Panc1 (cell line): ENCODE data around the gene CPSF4. TPM values are rescaled to one million over a fixed set of nuclear protein-coding genes. Genes with fewer than 3 reads are reported as not detected.

ENCODE experiments used
- ATAC-seq: fragments of 200-7000 bp; cut with Tn5 transposase; 2 replicates; pipeline ENCODE4 v1.9.1; 2020; ENCODE audit warnings: mild to moderate bottlenecking, moderate library complexity
- BruUV-seq: library from RNA; stranded (reverse); fragments of 400-500 nt; replicated peaks from 2 replicates; lab custom pipeline; 2021; lab: Mats Ljungman, UMichigan
- CTCF ChIA-PET: fragments of 300-600 bp; sonication (Branson Sonifier 250); formaldehyde crosslinking; loops from one replicate; lab custom pipeline; 2022; ENCODE audit warnings: antibody characterized with exemption; lab: Charles Lee
- POLR2A ChIA-PET: fragments of 300-600 bp; sonication (Branson Sonifier 250); formaldehyde crosslinking; loops from one replicate; lab custom pipeline; 2022; ENCODE audit warnings: antibody characterized with exemption; lab: Charles Lee
- DNase-seq: peaks from one replicate; pipeline ENCODE4 v3.0.0-alpha.2; 2010; ENCODE audit warnings: low read depth, low spot score
- H3K27ac ChIP-seq: 2 replicates; pipeline ENCODE4 v1.5.1; 2011; ENCODE audit warnings: mild to moderate bottlenecking, low read length, inconsistent platforms
- H3K27me3 ChIP-seq: fragments of 200-500 bp; sonication (Bioruptor generic); 2 replicates; pipeline ENCODE4 v1.6.0; 2014; ENCODE audit warnings: low read length, inconsistent platforms; ENCODE audit not compliant: control insufficient read depth, insufficient read depth
- H3K36me3 ChIP-seq: fragments of 200-500 bp; sonication (Bioruptor generic); 2 replicates; pipeline ENCODE4 v1.5.1; 2014; ENCODE audit warnings: inconsistent platforms, mild to moderate bottlenecking, low read length, moderate library complexity; ENCODE audit not compliant: control insufficient read depth, insufficient read depth
- H3K4me1 ChIP-seq: 2 replicates; pipeline ENCODE4 v1.5.1; 2011; ENCODE audit warnings: inconsistent platforms, mild to moderate bottlenecking, low read length, moderate library complexity; ENCODE audit not compliant: control insufficient read depth, insufficient read depth
- H3K4me3 ChIP-seq, 2 experiments: 2 replicates each; pipeline ENCODE4 v1.5.1; 2011 to 2012; ENCODE audit warnings: low read depth in 2 of 2, low read length in 2 of 2, mild to moderate bottlenecking in 2 of 2, inconsistent platforms in 1 of 2, moderate library complexity in 1 of 2
- H3K9me3 ChIP-seq: fragments of 200-500 bp; sonication (Bioruptor generic); 2 replicates; pipeline ENCODE4 v1.5.1; 2014; ENCODE audit warnings: low read depth, mild to moderate bottlenecking, inconsistent platforms, low read length, moderate library complexity; ENCODE audit not compliant: control insufficient read depth, insufficient read depth
- POLR2AphosphoS5 ChIP-seq: IDR thresholded peaks from 2 replicates; pipeline ENCODE4 v1.6.1; 2012; ENCODE audit warnings: mild to moderate bottlenecking, low read depth, low read length, moderate library complexity
- SIN3A ChIP-seq: IDR thresholded peaks from 2 replicates; pipeline ENCODE4 v1.6.1; 2012; ENCODE audit warnings: low read depth, mild to moderate bottlenecking, low read length, moderate library complexity, borderline replicate concordance; ENCODE audit not compliant: insufficient read depth
- TCF7L2 ChIP-seq: IDR thresholded peaks from 2 replicates; pipeline ENCODE4 v1.6.1; 2011; ENCODE audit warnings: mild to moderate bottlenecking, low read depth, low read length, inconsistent platforms
- in situ Hi-C: cut with HindIII; loops from 2 replicates; pipeline ENCODE4 v1.10.0; 2016; ENCODE audit warnings: low sequenced_read_pairs, low pct_unique_long_range_greater_than_20kb
- intact Hi-C: fragments of 100-400 bp; cut with micrococcal nuclease; formaldehyde crosslinking; loops from one replicate; pipeline ENCODE4 v1.10.0; 2022; ENCODE audit not compliant: unreplicated experiment
- total RNA-seq: library from RNA; stranded (reverse); gene quantifications from one replicate; pipeline ENCODE4 v1.2.1, GENCODE V29; 2021; ENCODE audit not compliant: unreplicated experiment
- TF ChIP-seq, protein P1 (sequence below), 2 experiments: IDR thresholded peaks; 2 replicates each; pipeline ENCODE4 v1.6.1; 2011 to 2012; ENCODE audit warnings: low read depth in 2 of 2, control low read depth in 1 of 2, low read length in 1 of 2, mild to moderate bottlenecking in 1 of 2, moderate library complexity in 1 of 2; ENCODE audit not compliant: insufficient read depth in 1 of 2
- TF ChIP-seq, protein P2 (sequence below): fragments of 450-650 bp; IDR thresholded peaks from 2 replicates; pipeline ENCODE4 v1.5.1; 2017; ENCODE audit warnings: mild to moderate bottlenecking

The CPSF4 gene
- total RNA-seq, 1 experiment from 2014 or later, result 57.0 TPM

DNA sequence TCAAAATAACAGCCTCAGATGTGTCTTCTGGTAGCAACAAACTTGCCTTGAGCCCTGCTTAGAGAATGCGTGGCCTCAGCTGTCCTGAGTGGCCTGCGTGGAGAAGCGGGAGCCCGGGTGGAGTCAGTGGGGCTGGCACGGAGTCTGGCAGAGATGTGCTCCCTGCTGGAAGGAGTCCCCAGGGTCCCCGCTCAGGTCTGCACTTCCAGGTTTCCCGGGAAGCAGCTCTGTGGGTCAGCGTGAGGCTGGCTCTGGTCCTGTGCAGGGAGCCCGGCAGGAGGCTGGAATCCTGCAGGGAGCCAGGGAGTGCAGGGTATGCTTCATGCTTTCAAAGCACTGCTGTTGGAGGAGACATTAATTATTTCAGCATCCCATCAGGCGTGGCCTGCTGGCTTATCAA, 10.1 kb downstream of the CPSF4 start:
- CTCF ChIA-PET, result no interaction called here
- no peak for TF ChIP-seq TCF7L2
- TF ChIP-seq SIN3A, result no peak
- H3K36me3 ChIP-seq, result peaks cover 19% of the 10 kb centered on the region; the same call in 1 of the 2 replicates
- H3K4me3 ChIP-seq, result no peak overlapping the region
- no peaks in the 10 kb centered on the region for H3K27me3 ChIP-seq
- BruUV-seq, result no TSS peak
- ATAC-seq (no peak), DNase-seq (no peak)
- H3K27ac ChIP-seq, result no peak overlapping the region
- H3K9me3 ChIP-seq, result no peaks in the 10 kb centered on the region
- POLR2A ChIA-PET, result interaction anchor here (0.6 to 0.9 kb wide), 3 partner anchors 17 to 39 kb away, joined by 3 to 4 read pairs (median 3); no protein-coding TSS in a partner anchor
- H3K4me1 ChIP-seq, result no peaks in the 10 kb centered on the region
- in situ Hi-C loops (no loop called here), intact Hi-C loops (no loop called here)

DNA sequence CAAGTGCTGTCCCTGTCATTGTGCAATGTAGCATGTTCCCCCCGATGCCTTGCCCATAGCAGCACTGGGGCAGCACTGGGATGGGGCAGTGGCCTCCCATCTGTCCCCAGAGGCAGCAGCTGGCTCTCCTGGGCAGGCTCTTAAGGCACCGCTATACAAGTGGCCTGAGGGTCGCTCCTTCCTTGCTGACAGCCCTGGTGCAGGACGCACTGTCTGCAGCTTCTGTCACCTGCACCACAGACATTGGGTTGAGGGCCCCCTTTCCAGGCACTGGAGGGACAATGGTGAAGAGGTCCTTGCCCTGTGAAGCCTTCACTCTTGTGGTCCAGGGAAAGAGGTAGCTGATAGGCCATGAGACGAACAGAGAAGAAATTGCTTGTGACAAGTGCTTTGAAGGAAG, 10.6 kb downstream of the CPSF4 start:
- Histone ChIP-seq H3K4me1 (no peaks in the 10 kb centered on the region), H3K4me3 (no peak overlapping the region), H3K36me3 (peaks cover 21% of the 10 kb centered on the region; the same call in 1 of the 2 replicates), H3K27ac (no peak overlapping the region), H3K27me3 (no peaks in the 10 kb centered on the region), H3K9me3 (no peaks in the 10 kb centered on the region)
- CTCF ChIA-PET, result no interaction called here
- in situ Hi-C loops, result no loop called here
- no TSS peak for BruUV-seq
- TF ChIP-seq SIN3A (no peak), TCF7L2 (no peak), POLR2AphosphoS5 (no peak)
- TF ChIP-seq, protein P1, sequence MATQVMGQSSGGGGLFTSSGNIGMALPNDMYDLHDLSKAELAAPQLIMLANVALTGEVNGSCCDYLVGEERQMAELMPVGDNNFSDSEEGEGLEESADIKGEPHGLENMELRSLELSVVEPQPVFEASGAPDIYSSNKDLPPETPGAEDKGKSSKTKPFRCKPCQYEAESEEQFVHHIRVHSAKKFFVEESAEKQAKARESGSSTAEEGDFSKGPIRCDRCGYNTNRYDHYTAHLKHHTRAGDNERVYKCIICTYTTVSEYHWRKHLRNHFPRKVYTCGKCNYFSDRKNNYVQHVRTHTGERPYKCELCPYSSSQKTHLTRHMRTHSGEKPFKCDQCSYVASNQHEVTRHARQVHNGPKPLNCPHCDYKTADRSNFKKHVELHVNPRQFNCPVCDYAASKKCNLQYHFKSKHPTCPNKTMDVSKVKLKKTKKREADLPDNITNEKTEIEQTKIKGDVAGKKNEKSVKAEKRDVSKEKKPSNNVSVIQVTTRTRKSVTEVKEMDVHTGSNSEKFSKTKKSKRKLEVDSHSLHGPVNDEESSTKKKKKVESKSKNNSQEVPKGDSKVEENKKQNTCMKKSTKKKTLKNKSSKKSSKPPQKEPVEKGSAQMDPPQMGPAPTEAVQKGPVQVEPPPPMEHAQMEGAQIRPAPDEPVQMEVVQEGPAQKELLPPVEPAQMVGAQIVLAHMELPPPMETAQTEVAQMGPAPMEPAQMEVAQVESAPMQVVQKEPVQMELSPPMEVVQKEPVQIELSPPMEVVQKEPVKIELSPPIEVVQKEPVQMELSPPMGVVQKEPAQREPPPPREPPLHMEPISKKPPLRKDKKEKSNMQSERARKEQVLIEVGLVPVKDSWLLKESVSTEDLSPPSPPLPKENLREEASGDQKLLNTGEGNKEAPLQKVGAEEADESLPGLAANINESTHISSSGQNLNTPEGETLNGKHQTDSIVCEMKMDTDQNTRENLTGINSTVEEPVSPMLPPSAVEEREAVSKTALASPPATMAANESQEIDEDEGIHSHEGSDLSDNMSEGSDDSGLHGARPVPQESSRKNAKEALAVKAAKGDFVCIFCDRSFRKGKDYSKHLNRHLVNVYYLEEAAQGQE (IDR thresholded peaks at IDR 0.05; ENCODE audit: insufficient read depth in 1 of 2, low read depth in 2 of 2, low read length in 1 of 2), result no peak
- TF ChIP-seq, protein P2, sequence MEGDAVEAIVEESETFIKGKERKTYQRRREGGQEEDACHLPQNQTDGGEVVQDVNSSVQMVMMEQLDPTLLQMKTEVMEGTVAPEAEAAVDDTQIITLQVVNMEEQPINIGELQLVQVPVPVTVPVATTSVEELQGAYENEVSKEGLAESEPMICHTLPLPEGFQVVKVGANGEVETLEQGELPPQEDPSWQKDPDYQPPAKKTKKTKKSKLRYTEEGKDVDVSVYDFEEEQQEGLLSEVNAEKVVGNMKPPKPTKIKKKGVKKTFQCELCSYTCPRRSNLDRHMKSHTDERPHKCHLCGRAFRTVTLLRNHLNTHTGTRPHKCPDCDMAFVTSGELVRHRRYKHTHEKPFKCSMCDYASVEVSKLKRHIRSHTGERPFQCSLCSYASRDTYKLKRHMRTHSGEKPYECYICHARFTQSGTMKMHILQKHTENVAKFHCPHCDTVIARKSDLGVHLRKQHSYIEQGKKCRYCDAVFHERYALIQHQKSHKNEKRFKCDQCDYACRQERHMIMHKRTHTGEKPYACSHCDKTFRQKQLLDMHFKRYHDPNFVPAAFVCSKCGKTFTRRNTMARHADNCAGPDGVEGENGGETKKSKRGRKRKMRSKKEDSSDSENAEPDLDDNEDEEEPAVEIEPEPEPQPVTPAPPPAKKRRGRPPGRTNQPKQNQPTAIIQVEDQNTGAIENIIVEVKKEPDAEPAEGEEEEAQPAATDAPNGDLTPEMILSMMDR, result no peak
- ATAC-seq, result no peak
- DNase-seq, result no peak
- POLR2A ChIA-PET, result interaction anchor here (0.6 to 0.9 kb wide), 3 partner anchors 16 to 40 kb away, joined by 3 to 4 read pairs (median 3); no protein-coding TSS in a partner anchor
- intact Hi-C loops, result no loop called here

DNA sequence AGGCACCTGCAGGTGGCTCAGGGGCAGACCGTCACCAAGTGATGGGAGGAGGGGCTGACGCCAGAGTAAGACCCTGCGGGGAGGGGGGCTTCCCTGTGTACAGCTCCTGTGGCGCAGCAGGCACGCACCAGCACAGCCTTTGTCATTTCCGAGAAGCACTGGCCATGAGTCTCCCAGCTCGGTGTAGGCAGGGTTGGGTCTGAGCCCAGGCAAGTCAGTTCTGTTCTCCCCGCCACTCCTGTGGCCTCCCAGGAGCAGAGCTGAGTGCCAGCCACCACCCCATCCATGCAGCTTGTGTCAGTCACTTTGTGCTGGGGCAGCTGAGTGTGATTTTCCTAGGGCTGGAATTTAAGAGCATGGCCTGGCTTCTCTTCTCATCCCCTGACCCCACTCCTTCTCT, 13.2 kb downstream of the CPSF4 start:
- CTCF ChIA-PET, result no interaction called here
- no peak for ATAC-seq

More for the DNA sequence above, 13.2 kb downstream of the CPSF4 start:
- no peak for DNase-seq
- no peak overlapping the region for H3K27ac ChIP-seq
- H3K4me3 ChIP-seq, result no peak overlapping the region
- intact Hi-C loops (no loop called here), in situ Hi-C loops (no loop called here)
- H3K27me3 ChIP-seq, result no peaks in the 10 kb centered on the region
- BruUV-seq, result no TSS peak
- POLR2A ChIA-PET, result no interaction called here
- no peaks in the 10 kb centered on the region for H3K9me3 ChIP-seq
- TF ChIP-seq, protein P2, result no peak
- TF ChIP-seq SIN3A, result no peak
- TF ChIP-seq, protein P1 (IDR thresholded peaks at IDR 0.05; ENCODE audit: insufficient read depth in 1 of 2, low read depth in 2 of 2, low read length in 1 of 2), result no peak
- TF ChIP-seq TCF7L2, result no peak
- no peak for TF ChIP-seq POLR2AphosphoS5
- peaks cover 20% of the 10 kb centered on the region; the same call in 1 of the 2 replicates for H3K36me3 ChIP-seq
- H3K4me1 ChIP-seq, result no peaks in the 10 kb centered on the region
